ENCODE results near the gene BMP7. TPM values are rescaled to one million over a fixed set of nuclear protein-coding genes. Genes with fewer than 3 reads are reported as not detected.
A peak's percentile ranks its signal among the peaks of the same experiment; 100 is the strongest.

The BMP7 gene
- total and polyA plus RNA-seq, 9 of the 15 experiments (the other 6 are each of a cell fraction or from before 2014, with no cell fraction given), result 0.18 TPM; not detected in 8

DNA sequence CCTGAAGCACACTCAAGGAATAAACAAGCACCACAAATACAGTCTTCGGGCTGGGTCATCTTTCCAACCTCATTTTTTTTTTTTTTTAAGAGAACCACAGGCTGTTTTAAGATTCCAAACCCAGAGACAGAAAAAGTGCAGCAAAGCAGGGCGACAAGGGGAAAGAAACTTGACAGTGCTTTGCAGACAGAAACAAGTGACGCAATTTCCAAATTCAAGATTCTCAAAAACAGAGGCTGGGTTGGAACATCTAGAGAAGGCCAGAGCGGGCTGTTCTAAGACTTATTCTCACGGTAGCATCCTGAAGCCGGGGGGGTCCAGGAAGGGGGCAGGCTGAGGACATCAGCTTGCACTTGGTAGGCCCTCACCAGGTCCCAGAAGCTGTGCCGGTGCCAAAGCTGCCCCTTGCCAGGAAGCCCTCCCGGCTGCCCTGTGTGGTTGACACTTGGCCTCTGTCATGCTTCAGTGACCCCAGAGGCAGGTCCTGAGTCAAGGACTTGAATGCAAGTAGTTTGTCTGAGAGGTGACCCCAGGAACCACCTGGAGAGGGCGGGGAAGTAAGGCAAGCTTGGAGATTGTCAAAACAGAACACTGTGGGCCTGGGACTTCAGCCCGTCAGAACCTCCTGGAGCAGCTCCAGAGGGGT lies 50.5 kb downstream of the BMP7 start:
- in situ Hi-C loops (cut with MboI), result no loop called here
- no peak for FAIRE-seq
- CTCF ChIA-PET (ENCODE audit: low intra/inter-chr PET ratio), result no interaction called here

More for the DNA sequence above, 50.5 kb downstream of the BMP7 start:
- intact Hi-C loops (cut with micrococcal nuclease), result no loop called here
- Histone ChIP-seq H3K9ac (ENCODE audit: insufficient read depth in 1 of 2, low read depth in 2 of 2, low read length in 2 of 2) (no peak overlapping the region), H3K27me3 (ENCODE audit: control insufficient read depth in 2 of 2, insufficient read depth in 2 of 2, low read length in 2 of 2) (peaks cover 22 to 83% of the 10 kb centered on the region in 2 experiments), H3K4me2 (ENCODE audit: insufficient read depth, low read length) (no peak overlapping the region), H3K36me3 (ENCODE audit: control insufficient read depth, insufficient read depth, low read length) (no peaks in the 10 kb centered on the region), H3K4me3 (no peak overlapping the region), H3K9me1 (ENCODE audit: control insufficient read depth, insufficient read depth, low read length) (no peaks in the 10 kb centered on the region), H3K79me2 (ENCODE audit: control insufficient read depth, insufficient read depth, low read length) (no peaks in the 10 kb centered on the region), H3K9me3 (replicated peaks; ENCODE audit: control insufficient read depth, insufficient read depth, low read depth, low read length) (no peaks in the 10 kb centered on the region), H2AFZ (ENCODE audit: low read depth, low read length) (no peak overlapping the region), H3K27ac (ENCODE audit: extremely low read depth, low read depth, low read length) (no peak overlapping the region), H4K20me1 (replicated peaks; ENCODE audit: control insufficient read depth, insufficient read depth, low read length) (0 out of 2 replicates have a peak, but pooled peaks cover 5% of the 10 kb centered on the region), H3K4me1 (replicated peaks in 1 of 2; ENCODE audit: control insufficient read depth in 2 of 2, insufficient read depth in 2 of 2, low read length in 2 of 2) (peaks cover 0 to 7% of the 10 kb centered on the region in 2 experiments; a peak in 1 of 5 replicates)
- no peak for ATAC-seq
- no TSS peak for BruUV-seq (replicated peaks)
- DNase-seq (ENCODE audit: extremely low read depth in 1 of 4, low spot score in 3 of 4), result no peak
- WGBS (ENCODE audit: insufficient coverage, low coverage, missing lambda C conversion rate), result 0% methylated on average over 10 of the region's 10 CpGs
- TF ChIP-seq, protein P1, sequence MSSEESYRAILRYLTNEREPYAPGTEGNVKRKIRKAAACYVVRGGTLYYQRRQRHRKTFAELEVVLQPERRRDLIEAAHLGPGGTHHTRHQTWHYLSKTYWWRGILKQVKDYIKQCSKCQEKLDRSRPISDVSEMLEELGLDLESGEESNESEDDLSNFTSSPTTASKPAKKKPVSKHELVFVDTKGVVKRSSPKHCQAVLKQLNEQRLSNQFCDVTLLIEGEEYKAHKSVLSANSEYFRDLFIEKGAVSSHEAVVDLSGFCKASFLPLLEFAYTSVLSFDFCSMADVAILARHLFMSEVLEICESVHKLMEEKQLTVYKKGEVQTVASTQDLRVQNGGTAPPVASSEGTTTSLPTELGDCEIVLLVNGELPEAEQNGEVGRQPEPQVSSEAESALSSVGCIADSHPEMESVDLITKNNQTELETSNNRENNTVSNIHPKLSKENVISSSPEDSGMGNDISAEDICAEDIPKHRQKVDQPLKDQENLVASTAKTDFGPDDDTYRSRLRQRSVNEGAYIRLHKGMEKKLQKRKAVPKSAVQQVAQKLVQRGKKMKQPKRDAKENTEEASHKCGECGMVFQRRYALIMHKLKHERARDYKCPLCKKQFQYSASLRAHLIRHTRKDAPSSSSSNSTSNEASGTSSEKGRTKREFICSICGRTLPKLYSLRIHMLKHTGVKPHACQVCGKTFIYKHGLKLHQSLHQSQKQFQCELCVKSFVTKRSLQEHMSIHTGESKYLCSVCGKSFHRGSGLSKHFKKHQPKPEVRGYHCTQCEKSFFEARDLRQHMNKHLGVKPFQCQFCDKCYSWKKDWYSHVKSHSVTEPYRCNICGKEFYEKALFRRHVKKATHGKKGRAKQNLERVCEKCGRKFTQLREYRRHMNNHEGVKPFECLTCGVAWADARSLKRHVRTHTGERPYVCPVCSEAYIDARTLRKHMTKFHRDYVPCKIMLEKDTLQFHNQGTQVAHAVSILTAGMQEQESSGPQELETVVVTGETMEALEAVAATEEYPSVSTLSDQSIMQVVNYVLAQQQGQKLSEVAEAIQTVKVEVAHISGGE (CRISPR knock-in tag; IDR thresholded peaks at IDR 0.05), result peak in 1 of 3 experiments; percentile 96; a peak in 2 of 6 replicates
- peak; percentile 34 for TF ChIP-seq EWSR1 (IDR thresholded peaks at IDR 0.05; ENCODE audit: borderline replicate concordance, low read depth, partially characterized antibody)
- no peak for TF ChIP-seq PYGO2 (tag; IDR thresholded peaks at IDR 0.05)
- TF ChIP-seq MAZ (CRISPR knock-in tag; conservative IDR thresholded peaks at IDR 0.05 in 1 of 2, IDR thresholded peaks at IDR 0.05 in 1 of 2), result no peak
- TF ChIP-seq PML (IDR thresholded peaks at IDR 0.05; ENCODE audit: low read length), result no peak
- POLR2A ChIA-PET, result interaction anchor here (0.6 kb wide), 1 partner anchor 134 kb away, joined by 3 read pairs; no protein-coding TSS in a partner anchor

All from K562 (cell line).